Type B pancreatic cell (in vitro differentiated cells): ENCODE data around the gene RPP30. TPM values are rescaled to one million over a fixed set of nuclear protein-coding genes. Genes with fewer than 3 reads are reported as not detected.

ENCODE experiments used
- DNase-seq: peaks from one replicate; pipeline ENCODE4 v3.0.0; 2021; ENCODE audit warnings: mixed read lengths; ENCODE audit not compliant: unreplicated experiment; ENCODE audit errors: extremely low spot score
- H3K27ac Mint-ChIP-seq: 2 replicates; pipeline ENCODE4 v1.8.0; 2021; ENCODE audit warnings: mild to moderate bottlenecking, mixed read lengths
- H3K27me3 Mint-ChIP-seq: 2 replicates; pipeline ENCODE4 v1.8.0; 2021; ENCODE audit warnings: mixed read lengths
- H3K36me3 Mint-ChIP-seq: 2 replicates; pipeline ENCODE4 v1.8.0; 2021; ENCODE audit warnings: mixed read lengths
- H3K4me1 Mint-ChIP-seq: one replicate; pipeline ENCODE4 v1.8.0; 2021; ENCODE audit warnings: mixed read lengths; ENCODE audit not compliant: unreplicated experiment
- H3K4me3 Mint-ChIP-seq: 2 replicates; pipeline ENCODE4 v1.8.0; 2021; ENCODE audit warnings: mild to moderate bottlenecking, mixed read lengths
- H3K9me3 Mint-ChIP-seq: 2 replicates; pipeline ENCODE4 v1.8.0; 2021; ENCODE audit warnings: mixed read lengths
- CTCF ChIP-seq: fragments of 200-600 bp; sonication (generic); conservative IDR thresholded peaks from 2 replicates; pipeline ENCODE4 v1.5.0; 2021; ENCODE audit warnings: antibody characterized with exemption, mild to moderate bottlenecking
- total RNA-seq: library from RNA; stranded (reverse); gene quantifications from 2 replicates; pipeline ENCODE4 v1.2.1, GENCODE V29; 2021; ENCODE audit warnings: low replicate concordance

Gene RPP30
- total RNA-seq, 1 donor from 2014 or later, result 58.0 TPM

DNA sequence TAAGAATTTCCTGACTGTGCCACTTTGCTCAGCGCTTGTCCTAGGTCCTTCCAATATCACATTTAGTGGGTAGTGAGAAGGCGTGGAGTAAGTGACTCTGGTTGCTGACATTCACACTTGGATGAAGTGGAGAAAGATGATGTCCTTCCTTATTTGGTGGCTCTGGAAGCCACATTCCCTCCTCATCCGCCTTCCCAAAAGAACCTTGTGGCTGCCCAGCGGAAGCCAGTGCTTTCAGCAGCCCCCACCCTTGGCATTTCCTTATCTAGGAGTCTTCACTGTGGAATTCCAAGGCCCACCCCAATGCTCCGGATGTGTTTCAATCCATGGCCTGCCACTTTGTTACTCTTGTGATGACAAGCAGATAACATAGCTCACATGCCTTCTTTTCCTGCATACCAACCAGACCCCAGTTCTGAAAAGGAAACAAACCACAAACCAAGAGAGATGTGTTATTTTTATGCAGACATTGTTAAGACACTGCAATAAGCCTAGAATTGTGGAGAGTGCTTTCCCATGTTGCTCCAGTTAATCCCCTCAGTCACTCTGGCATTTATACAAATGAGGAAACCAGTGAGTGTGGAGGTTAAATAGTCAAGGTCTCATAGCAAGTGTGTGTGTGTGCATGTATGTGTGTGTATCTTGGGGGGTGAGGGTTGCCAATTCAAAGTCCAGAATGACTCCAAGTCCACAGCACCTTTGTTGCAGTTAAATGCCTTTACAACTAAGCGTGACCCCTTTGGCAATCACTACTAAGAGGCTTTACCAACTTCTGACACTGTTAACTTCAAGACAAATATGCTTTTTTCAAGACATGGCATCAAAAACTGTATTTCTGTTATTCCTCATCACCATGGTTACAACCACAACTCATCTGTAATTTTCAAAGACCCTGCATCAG, 59.4 kb downstream of the RPP30 start:
- Mint-ChIP-seq H3K9me3 (no peaks in the 10 kb centered on the region), H3K36me3 (no peaks in the 10 kb centered on the region), H3K27ac (peak overlapping the region; percentile 83), H3K4me3 (peak overlapping the region; percentile 13), H3K4me1 (peaks cover 25% of the 10 kb centered on the region), H3K27me3 (peaks cover 6% of the 10 kb centered on the region)
- DNase-seq, result no peak
- no peak for TF ChIP-seq CTCF

DNA sequence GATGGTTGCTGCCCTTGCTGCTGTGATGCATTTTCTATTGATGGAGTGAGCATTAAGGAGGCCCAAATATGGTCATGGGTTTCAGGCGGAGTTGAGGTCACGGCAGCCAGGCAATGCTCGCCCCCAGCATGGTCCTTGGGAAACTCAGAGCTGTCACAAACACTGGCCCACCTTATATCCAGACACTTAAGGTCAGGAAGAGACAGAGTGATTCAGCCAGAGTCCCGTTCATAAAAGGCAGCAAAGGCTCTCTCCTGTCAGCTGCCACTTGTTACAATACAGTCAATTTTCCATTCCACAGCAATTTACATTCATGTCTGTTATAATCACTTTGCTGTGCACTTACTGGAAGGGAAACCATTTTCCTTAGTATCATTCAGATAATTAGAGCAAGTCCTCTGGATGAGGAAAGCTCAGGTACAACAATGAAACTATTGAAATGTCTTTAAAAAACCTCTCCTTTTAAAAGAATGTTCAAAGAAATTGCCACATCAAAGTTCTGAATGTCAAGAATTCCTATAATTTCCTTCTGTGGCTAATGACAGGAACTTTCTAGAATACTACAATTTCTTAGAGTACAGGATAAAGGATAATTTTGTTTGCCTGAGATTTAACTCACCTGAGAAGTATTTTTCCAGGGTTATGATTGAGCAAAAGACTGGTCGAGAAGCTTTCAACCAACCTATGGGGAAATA, 64.0 kb downstream of the RPP30 start:
- no peaks in the 10 kb centered on the region for H3K36me3 Mint-ChIP-seq
- no peak for DNase-seq
- TF ChIP-seq CTCF, result no peak
- H3K9me3 Mint-ChIP-seq, result no peaks in the 10 kb centered on the region
- peaks cover 15% of the 10 kb centered on the region for H3K4me1 Mint-ChIP-seq
- H3K27ac Mint-ChIP-seq, result no peak overlapping the region
- H3K27me3 Mint-ChIP-seq, result peaks cover 6% of the 10 kb centered on the region
- no peak overlapping the region for H3K4me3 Mint-ChIP-seq

- peaks cover 10% of the 10 kb centered on the region for H3K4me1 Mint-ChIP-seq
- peaks cover 6% of the 10 kb centered on the region for H3K27me3 Mint-ChIP-seq
- no peak overlapping the region for H3K4me3 Mint-ChIP-seq
- no peak for TF ChIP-seq CTCF
- H3K27ac Mint-ChIP-seq, result no peak overlapping the region
- H3K36me3 Mint-ChIP-seq, result no peaks in the 10 kb centered on the region
- DNase-seq, result no peak
- no peaks in the 10 kb centered on the region for H3K9me3 Mint-ChIP-seq
Observed at GRCh38 chr10:90936276-90936659, 64.5 kb downstream of the RPP30 start.

DNA sequence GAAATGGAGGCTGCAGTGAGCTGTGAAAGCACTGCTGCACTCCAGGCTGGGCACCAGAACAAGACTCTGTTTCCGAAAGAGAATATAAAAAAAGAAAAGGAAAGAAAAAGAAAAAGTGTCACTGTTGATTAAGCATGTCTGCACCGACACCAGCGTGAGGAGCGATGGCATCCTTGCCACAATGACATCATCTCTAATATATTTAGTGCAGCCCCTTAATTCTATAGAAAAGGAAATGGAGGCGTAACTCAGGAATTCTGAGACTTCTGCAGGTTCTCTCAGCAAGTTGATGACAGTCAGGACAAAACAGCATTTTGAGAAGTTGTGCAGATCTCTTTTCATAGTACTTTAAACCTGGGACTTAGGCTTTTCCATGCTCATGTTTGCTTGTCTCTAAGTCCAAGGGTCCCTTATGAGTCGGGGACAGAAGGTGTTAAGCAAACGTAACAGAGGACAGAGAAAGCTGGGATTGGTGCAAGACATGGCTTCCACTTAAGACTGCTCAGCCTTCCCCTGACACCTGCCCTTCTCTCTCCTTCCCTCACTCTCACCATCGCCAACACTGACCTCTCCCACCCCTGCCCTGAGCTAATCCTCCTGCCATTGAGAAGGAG, 66.0 kb downstream of the RPP30 start:
- peaks cover 6% of the 10 kb centered on the region for H3K4me1 Mint-ChIP-seq

More for the DNA sequence above, 66.0 kb downstream of the RPP30 start:
- H3K27me3 Mint-ChIP-seq, result peaks cover 6% of the 10 kb centered on the region
- no peak for DNase-seq
- H3K9me3 Mint-ChIP-seq, result no peaks in the 10 kb centered on the region
- no peak overlapping the region for H3K27ac Mint-ChIP-seq
- no peaks in the 10 kb centered on the region for H3K36me3 Mint-ChIP-seq
- no peak for TF ChIP-seq CTCF
- no peak overlapping the region for H3K4me3 Mint-ChIP-seq
